Stimulated activated CD8-positive, alpha-beta memory T cell treated with anti-CD3 and anti-CD28 coated beads, Interleukin-4, amount 100 ng/mL, for 24 hours (primary cell): ENCODE measurements around the gene TBCA.
A peak's percentile ranks its signal among the peaks of the same experiment; 100 is the strongest.

Source experiments
- DNase-seq: peaks from one replicate; pipeline ENCODE4 v3.0.0-alpha.2; 2020; ENCODE audit warnings: low read depth

Gene TBCA, protein sequence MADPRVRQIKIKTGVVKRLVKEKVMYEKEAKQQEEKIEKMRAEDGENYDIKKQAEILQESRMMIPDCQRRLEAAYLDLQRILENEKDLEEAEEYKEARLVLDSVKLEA

DNA sequence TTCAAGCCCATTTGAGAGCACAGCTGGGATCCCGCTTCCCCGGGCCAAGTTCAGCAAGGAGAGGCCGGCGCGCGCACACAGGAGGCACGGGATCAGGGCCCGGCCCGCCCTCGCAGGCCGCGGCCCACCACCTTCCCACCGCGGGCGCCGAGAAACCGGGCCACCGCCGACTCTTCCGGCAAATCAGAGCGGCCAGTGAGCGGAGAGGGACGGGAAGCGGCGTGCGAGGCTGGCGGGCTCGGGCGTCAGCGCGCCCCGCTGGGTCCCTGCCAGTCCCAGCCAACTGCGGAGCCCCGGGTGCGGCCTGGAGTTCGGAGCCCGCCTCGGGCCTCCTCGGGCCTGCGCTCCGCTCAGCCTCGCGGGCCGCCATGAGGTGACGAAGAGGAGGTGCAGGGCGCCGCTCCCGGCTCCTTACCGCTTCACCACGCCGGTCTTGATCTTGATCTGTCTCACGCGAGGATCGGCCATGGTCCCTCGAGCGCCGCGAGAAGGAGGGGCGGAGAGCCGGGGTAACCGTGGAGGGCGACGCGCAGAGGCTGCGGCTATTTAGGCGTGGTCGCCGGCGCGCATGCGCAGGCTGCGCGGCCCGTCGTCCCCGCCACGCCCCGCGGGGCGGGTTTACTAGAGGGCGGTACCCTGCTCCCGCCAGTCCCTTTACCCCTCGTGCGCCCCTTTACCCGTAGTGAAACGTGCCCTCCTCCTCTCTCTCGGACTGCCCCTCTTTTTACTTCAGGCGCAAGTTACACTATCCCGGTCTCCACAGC, at the start of gene TBCA:
Gene TBCA (minus strand): TSS at position 550 of the 764 bp plus-strand sequence. CDS start 82 bp downstream, at position 468.
- peak; percentile 87 for DNase-seq

DNA sequence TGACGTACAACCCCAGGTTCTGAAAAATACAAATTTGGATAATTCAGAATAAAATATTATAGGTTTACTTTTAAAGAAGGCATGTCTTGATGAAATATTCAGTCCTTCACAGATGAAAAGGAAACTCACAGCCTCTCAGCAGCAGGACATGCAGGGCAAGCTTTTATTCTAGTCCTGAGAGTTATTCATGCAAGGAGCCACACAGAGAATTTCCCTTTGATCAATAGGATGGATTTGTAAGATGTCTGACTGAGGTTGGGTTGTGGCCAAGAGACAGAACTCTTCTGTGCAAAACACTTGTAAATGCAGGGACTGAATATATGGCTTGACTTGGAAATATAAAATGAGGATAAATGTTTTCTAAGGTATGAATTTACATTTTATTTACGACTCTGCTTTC, 48.8 kb upstream of the TBCA start:
- no peak for DNase-seq

DNA sequence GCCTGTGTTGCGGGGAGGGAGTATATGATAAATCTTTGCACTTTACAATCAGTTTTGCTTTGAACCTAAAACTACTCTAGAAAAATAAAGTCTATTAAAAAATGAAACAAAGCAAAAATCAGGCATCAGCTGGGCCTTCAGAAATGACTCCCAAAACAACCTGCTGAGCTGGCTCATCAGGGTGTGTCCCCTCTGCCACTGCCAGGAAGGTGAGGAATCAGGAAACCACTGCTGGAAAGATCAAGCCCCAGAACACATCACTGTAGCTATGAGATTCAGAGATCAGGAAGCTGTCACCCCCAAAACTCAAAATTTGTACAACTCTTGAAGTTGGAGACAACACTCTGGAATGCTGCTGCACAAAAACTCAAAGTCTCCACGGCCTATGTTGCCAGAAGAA, 40.5 kb upstream of the TBCA start:
- no peak for DNase-seq

DNA sequence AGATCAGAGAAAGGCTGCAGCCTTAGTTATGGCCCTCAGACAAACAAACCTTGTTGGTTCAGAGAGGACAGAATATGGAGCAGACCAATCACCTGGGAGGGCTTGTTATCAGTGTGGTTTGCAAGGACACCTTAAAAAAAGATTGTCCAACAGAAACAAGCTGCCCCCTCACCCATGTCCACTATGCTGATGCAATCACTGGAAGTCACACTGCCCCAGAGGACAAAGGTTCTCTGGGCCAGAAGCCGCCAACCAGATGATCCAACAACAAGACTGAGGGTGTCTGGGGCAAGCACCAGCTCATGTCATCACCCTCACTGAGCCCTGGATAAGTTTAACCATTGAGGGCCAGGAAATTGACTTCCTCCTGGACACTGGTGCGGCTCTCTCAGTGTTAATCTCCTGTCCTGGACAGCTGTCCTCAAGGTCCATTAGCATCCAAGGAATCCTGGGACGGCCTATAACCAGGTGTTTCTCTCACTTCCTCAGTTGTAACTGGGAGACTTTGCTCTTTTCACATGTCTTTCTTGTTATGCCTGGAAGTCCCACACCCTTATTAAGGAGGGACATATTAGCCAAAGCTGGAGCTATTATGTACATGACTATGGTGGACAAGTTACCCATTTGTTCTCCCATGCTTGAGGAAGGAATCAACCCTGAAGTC, 36.9 kb upstream of the TBCA start:
- no peak for DNase-seq

DNA sequence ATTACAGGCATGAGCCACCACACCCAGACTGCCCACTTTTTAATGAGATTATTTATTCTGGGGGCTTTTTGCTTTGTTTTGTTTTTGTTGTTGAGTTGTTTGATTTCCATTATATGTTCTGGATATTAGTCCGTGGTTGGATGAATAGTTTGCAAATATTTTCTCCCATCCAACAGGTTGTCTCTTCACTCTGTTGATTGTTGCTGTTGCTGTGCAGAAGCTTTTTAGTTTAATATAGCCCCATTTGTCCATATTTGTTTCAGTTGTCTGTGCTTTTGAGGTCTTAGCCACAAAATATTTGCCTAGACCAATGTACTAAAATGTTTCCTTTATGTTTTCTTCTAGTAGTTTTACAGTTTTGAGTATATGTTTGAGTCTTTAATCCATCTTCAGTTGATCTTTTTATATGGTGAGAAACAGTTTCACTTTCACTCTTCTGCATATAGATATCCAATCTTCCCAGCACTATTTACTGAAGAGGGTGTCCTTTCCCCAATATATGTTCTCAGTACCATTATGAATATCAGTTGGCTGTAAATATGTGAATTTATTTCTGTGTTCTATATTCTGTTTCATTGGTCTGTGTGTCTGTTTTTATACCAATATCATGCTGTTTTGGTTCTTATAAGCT, 30.2 kb upstream of the TBCA start:
- no peak for DNase-seq

DNA sequence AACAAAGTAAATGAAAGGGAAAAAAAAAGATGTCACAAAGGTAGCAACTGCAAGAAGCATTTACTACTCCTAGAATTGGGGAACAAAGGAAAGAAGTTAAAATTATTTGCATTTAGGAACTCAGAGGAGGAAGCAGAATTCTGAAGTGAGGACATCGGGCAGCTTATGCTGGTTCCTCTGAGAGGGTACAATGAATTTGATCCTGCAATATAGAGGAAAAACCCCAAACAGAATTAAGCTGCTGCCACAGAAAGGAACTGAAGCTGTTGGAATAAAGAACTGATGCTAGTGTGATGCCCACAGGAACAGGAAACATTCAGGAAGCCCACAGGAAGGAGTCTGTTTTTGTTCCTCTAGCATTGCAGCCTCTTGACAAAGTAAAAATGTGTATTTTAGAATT, 22.3 kb upstream of the TBCA start:
- DNase-seq: no peak

DNA sequence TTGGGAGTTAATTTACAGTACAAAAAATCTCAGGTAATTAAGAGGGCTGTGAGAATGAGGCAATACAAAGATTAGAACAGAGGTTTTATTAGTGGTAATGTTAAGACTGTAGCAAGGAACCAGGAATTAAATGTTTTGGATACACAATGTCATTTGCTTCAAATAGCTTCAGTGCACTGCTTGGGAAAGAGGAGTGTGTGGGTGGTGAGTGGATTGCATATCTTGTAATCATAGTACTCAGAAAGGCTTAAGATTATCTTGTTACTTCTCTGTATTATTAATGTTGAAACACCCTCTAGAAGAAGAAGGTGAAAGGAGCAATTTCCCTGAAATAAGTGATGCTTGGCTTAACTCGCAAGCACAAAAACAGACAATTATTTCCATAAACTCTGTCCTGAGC, 21.0 kb upstream of the TBCA start:
- no peak for DNase-seq

DNA sequence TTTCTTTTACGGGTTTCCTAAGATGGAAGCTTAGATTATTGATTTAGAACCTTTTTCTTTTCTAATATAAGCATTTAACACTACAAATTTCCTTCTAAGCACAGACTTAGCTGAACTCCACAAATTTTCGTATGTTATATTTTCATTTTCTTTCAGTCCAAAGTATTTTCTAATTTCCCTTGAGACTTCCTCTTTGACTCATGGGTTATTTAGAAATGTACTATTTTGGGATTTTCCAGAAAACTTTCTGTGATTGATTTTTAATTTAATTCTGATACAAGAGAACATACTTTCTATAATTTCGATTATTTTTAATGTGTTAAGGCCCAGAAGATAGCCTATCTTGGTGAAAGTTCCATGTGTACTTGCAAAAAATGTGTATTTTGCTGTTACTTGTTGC, 19.7 kb upstream of the TBCA start:
- no peak for DNase-seq

DNA sequence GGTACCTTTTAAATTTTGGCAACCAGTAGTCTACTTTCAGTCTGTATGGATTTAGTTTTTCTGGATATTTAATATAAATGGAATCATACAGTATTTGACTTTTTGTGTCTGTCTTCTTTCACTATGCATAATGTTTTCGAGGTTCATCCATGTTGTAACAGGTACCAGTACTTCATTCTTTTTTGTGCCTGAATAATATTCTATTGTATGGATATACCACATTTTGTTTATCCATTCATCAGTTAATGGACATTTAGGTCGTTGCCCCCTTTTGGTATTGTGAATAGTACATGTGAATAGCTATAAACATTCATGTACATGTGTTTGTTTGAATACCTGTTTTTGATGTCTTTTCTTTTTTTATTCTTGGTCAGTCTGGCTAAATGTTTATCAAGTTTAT, 19.1 kb upstream of the TBCA start:
- no peak for DNase-seq

DNA sequence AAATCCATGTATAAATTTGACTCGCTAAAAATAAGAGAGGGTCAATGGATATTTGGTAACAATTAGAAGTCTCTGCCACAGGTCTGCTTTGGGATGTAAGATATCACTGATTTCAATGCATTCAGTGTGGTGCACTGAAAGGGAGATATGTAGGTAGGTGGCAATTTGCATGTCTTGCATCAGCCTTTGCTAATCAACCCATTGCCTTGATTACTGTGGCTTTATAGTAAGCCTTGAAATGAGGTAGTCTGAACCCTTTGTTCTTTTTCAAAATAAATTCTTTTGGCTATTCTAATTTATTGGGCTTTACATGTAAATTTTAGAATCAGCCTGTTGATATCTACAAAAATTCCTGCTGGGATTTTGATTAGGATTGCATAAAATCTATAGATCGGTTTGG, 15.8 kb upstream of the TBCA start:
- no peak for DNase-seq

DNA sequence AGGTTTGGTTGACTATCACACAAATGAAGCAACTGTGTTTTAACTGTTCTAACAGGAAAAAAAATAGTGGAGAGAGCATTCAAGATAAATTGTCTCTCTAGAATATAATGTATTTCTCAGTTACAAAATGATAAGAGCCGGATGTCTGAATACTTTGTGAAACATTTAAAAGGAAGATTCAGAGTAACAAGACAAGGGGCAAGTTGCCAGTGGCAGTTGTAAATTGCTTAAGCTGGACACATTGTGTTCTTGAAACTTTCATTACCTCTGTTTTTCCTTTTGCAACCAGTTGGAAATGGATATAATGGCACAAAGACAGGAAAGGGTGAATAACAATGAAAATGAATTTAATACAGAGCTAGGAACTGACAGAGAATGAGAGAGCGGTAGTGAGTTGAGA, 15.2 kb upstream of the TBCA start:
- DNase-seq: no peak

DNA sequence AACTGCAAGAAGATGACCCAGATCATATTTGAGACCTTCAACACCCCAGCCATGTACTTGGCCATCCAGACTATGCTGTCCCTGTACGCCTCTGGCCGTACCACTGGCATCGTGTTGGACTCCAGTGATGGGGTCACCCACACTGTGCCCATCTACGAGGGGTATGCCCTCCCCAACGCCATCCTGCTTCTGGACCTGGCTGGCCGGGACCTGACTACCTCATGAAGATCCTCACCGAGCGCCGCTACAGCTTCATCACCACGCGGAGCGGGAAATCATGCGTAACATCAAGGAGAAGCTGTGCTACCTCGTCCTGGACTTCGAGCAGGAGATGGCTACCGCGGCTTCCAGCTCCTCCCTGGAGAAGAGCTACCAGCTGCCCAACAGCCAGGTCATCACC, 9.1 kb upstream of the TBCA start:
- DNase-seq: no peak

DNA sequence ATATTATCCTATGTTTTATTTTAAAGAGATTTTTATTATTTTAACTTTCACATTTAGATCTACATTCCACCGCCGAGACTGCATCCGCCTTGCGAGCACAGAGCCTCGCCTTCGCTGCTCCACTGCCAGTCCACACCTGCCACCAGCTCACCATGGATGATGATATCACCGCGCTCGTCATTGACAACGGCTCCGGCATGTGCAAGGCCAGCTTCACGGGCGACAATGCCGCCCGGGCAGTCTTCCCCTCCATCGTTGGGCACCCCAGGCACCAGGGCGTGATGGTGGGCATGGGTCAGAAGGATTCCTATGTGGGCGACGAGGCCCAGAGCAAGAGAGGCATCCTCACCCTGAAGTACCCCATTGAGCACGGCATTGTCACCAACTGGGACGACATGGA, 8.6 kb upstream of the TBCA start:
- no peak for DNase-seq

DNA sequence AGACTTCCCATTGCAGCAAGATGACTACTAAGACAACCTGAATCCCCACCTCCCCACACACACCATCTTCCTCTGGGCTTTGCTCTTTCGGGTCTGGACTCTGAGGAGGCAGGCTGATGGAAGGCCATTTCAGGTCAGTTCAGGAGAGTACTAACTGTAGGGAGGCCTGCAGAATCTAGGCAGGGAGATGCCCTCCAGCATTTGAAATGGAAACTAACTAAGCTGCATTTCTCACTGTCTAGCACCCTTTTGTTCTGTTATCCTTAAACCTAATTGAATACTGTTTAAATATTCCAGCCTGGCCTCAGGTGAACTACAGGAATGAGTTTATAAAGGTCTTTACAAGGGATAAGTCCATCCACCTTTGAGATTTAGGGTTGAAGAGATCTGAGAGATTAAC, 4.9 kb upstream of the TBCA start:
- DNase-seq: no peak

DNA sequence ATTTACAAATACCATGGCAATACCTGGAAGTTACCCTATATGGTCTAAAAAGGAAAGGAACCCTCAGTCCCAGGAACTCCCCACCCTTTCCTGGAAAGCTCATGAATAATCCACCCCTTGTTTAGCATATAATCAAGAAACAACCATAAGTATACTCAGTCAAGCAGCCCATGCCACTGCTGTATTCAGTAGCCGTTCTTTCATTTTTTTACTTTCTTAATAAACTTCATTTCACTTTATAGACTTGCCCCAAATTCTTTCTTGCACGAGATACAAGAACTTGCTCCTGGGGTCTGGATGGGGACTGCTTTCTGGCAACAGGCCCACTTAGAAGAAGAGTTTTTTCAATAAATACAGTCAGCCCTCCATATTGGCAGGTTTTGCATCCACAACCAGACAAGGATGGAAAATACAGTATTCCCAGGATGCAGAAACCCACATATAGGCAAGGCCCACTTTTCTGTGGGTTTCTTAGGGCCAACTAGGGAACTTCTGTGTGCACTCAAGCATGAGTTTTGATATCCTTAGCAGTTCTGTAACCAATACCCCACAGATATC, 2.8 kb upstream of the TBCA start:
- no peak for DNase-seq

DNA sequence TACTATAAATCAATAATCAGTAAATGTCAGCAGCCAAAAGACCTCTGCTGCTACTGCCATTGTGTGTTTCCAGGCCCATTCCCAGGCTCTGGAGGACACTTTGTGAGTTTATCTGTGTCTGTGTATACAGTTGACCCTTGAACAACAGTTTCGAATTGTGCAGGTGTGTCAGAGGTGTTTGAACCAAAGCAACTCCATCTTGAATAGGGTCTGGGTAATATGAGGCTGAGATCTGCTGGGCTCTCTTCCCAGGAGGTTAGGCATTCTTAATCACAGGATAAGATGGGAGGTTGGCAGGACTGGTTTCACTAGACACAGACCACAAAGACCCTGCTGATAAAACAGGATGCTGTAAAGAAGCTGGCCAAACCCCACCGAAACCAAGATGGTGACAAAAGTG, 2.3 kb upstream of the TBCA start:
- no peak for DNase-seq

DNA sequence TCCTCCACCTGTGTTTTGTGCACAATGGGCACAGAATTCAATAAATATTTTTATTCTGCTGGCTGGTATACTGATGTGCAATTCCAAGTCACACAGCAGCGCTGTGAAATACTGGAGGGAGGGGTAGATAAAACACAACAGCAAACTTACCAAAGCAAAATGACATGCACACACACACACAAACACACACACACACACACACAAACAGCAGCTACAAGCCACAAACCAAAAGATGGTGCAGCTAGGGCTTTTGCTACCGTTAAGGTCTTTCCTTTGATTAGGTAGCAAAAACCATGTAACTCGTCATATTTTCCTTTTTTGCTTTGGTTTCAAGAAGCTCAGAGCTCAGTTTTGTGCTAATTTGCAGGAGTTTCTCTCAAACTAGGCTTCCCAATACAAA, 1.8 kb upstream of the TBCA start:
- no peak for DNase-seq

DNA sequence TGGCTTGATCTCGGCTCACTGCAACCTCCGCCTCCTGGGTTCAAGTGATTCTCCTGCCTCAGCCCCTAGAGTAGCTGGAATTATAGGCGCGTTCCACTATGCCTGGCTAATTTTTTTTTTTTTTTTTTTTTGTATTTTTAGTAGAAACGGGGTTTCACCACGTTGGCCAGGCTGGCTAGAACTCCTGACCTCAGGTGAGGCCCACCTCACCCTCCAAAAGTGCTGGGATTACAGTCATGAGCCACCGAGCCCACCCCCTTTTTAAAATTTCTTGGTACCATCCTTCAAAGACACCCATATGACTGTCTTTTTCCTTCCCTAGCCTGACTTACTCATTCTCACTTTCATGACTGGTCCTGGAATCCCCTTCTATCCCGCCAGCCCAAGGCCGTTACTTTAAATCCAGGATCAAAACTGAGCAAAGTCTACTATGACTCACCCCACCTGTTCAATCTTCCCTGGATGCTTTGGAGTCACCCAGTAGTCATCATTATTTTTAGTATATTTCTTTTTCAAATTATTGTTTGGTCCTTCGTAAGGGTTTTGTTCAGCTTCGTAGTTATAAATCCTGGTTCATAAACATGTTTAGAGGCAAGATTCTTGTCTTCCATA, 1.2 kb upstream of the TBCA start:
- DNase-seq: no peak

DNA sequence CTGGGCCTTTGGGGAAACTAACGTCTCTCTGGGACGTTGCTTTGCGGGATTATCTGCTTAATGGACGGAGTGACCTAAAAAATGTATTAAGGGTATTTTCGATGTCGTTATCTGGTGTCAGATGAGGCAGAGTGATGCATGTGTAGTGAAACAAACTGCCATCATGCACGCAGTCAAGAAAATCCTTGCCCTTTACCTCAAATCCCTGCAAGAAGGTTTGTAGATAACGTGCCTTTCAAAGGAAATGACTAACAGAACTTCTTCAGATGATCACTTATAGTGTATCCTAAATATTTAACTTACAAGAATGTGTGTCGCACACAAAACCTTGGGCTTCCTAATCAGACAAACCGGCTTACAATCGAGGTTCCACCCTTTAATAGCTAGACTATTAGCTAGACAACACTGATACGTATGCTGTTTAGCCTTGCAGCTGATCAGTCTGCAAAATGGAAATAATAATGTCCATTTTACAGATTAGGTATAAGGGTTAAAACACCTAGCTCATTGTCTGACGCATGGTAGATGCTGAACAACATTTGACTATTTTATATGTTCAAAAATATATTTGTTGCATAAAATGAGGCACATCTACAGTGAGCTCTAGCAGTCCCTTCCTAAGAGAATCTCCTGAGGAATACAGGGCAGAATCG, 541 bp upstream of the TBCA start:
- no peak for DNase-seq

DNA sequence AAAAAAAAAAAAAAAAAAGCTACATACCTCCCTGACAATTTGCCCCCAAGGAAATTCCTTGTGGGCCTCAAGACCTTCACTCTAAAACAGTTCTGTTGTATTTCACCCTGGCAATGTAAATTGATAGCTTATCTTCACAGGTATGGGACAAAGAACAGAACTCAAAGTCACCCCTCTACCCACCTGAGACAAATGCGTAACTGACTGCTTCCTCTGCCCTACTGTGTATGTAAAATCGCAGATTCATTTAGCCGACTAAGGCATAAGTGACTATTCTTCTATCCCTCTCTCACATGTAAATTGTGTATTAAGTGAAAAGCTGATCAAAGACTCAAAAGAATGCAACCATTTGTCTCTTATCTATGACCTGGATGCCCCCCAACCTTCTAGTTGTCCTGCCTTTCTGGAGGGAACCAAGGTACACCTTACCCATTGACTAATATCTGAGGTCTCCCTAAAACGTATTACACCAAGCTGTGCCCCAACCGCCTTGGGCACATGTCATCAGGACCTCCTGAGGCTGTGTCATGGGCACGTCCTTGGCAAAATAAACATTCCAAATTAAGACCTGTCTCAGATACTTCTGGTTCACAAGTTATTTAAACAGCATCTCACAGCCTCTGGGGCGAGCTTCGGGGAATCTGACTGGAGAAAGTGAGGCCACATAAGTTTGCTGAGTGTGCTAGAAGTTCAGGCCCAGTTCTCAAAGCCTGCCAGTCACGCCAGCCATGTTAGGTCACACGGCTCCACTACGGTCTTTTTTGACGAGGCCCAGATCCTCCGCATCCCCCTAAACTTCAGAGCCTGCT, 954 bp downstream of the TBCA start:
- DNase-seq: peak; percentile 6

DNA sequence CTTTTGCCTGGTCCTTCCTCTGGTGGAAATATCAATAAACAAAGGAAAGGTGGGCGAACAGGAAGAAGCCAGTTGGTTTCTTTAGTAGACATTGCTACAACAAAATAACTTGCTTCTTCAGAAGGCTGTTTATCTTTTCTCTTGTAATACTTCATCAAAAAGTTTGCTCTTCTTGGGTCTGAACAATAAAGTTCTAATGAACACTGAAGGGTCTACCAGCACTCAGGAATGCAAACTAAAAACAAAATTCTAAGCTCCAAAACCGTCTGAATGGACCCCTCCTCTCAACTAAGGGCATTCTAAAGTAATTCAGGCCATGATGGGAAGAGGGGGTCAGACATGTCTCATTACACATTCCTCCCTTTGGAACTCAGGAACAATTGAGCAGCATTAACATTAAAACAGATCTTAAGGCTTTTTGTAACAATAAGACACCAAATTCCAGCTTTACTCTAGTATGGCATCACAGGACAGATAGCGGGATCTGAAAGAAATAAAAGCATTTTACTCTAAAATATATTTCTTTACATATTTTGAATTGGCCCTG, 2.3 kb downstream of the TBCA start:
- DNase-seq: no peak
